Stimulated activated naive CD4-positive, alpha-beta T cell (primary cell): ENCODE measurements around the gene ZCCHC8.

Experiments used
- DNase-seq, 6 experiments: peaks; one replicate each; lab custom pipeline; 2025; lab: John Stamatoyannopoulos, UW

The ZCCHC8 gene

GRCh38 chr12:122427403-122427802, 73.3 kb downstream of the ZCCHC8 start:
- DNase-seq, result no peak

- DNase-seq, result peak in 3 of 6 experiments; percentile 4 to 16 (median 9)
Measured at GRCh38 chr12:122423258-122424165, 77.2 kb downstream of the ZCCHC8 start.

GRCh38 chr12:122422730-122423257, 77.9 kb downstream of the ZCCHC8 start:
- DNase-seq, result peak in 4 of 6 experiments; percentile 15 to 23 (median 21)

GRCh38 chr12:122421821-122422729, 78.7 kb downstream of the ZCCHC8 start, which contains the start of gene CLIP1:
CLIP1 (minus strand) TSS chr12:122422669; CDS start chr12:122380452, 42,217 bp downstream.
- peak; percentile 15 to 56 (median 48) for DNase-seq
